Kidney glomerular epithelial cell (primary cell): ENCODE results near the gene CRTC3.
"Not testable (repeated sequence)": the region's sequence is repeated elsewhere in the genome, so short reads cannot be mapped to it uniquely, and the experiment has no call there.

ENCODE experiments used
- DNase-seq: peaks from one replicate; lab custom pipeline; 2025; lab: John Stamatoyannopoulos, UW

Gene CRTC3

GRCh38 chr15:90650117-90650955, 120.6 kb downstream of the CRTC3 start:
- no peak for DNase-seq

GRCh38 chr15:90650956-90651689, 121.4 kb downstream of the CRTC3 start:
- DNase-seq = no peak

- no peak for DNase-seq
Measured at GRCh38 chr15:90654233-90655136, 124.8 kb downstream of the CRTC3 start.

- DNase-seq = not testable (repeated sequence)
Measured at GRCh38 chr15:90657520-90658172, 127.9 kb downstream of the CRTC3 start.

GRCh38 chr15:90659481-90659880, 129.8 kb downstream of the CRTC3 start:
- no peak for DNase-seq

- DNase-seq = peak; percentile 65
Measured at GRCh38 chr15:90660195-90660998, 130.7 kb downstream of the CRTC3 start.

GRCh38 chr15:90660999-90661330, 131.2 kb downstream of the CRTC3 start:
- DNase-seq = not testable (repeated sequence)

GRCh38 chr15:90664081-90664461, 134.3 kb downstream of the CRTC3 start:
- not testable (repeated sequence) for DNase-seq

- peak; percentile 31 for DNase-seq
Measured at GRCh38 chr15:90664650-90665287, 135.0 kb downstream of the CRTC3 start.

- DNase-seq = peak; percentile 10
Measured at GRCh38 chr15:90665288-90666134, 135.8 kb downstream of the CRTC3 start.

- DNase-seq = no peak
Measured at GRCh38 chr15:90666135-90666909, 136.6 kb downstream of the CRTC3 start.

GRCh38 chr15:90667073-90667754, 137.5 kb downstream of the CRTC3 start:
- DNase-seq = no peak

GRCh38 chr15:90667755-90668345, 138.1 kb downstream of the CRTC3 start:
- DNase-seq = not testable (repeated sequence)

GRCh38 chr15:90670631-90671030, 140.9 kb downstream of the CRTC3 start:
- DNase-seq = not testable (repeated sequence)

- DNase-seq = no peak
Measured at GRCh38 chr15:90671216-90671615, 141.5 kb downstream of the CRTC3 start.

GRCh38 chr15:90673357-90673756, 143.6 kb downstream of the CRTC3 start:
- not testable (repeated sequence) for DNase-seq

GRCh38 chr15:90674476-90674875, 144.8 kb downstream of the CRTC3 start:
- no peak for DNase-seq

GRCh38 chr15:90675464-90675863, 145.7 kb downstream of the CRTC3 start:
- no peak for DNase-seq
